H1 (cell line): ENCODE measurements around the gene CNST. TPM values are rescaled to one million over a fixed set of nuclear protein-coding genes. Genes with fewer than 3 reads are reported as not detected.

Experiments used
- CTCF ChIA-PET: fragments of 300-600 bp; sonication (Branson Sonifier 250); formaldehyde crosslinking; loops from one replicate; lab custom pipeline; 2021; ENCODE audit not compliant: partially characterized antibody; lab: Charles Lee
- POLR2A ChIA-PET: fragments of 300-600 bp; sonication (Branson Sonifier 250); formaldehyde crosslinking; loops from one replicate; lab custom pipeline; 2021; ENCODE audit warnings: inconsistent platforms; ENCODE audit not compliant: partially characterized antibody; lab: Charles Lee
- DNase-seq, 2 experiments: peaks; one replicate each; pipeline versions ENCODE4 v3.0.0 to v3.0.0-alpha.2; 2010 to 2022; ENCODE audit warnings: low spot score in 2 of 2, low read depth in 1 of 2, mixed read lengths in 1 of 2
- FAIRE-seq: peaks from 2 replicates; lab custom pipeline; 2011; peaks lifted over from hg19 to GRCh38; lab: Jason Lieb, UNC
- H2AFZ ChIP-seq: 2 replicates; pipeline ENCODE4 v1.8.1; 2012; ENCODE audit warnings: low read length, inconsistent platforms
- H2AK5ac ChIP-seq: 2 replicates; pipeline ENCODE4 v1.6.1; 2013; ENCODE audit warnings: low read depth, low read length
- H2BK120ac ChIP-seq: replicated peaks from 2 replicates; pipeline ENCODE3; 2013; ENCODE audit warnings: low read depth, low read length, inconsistent platforms
- H2BK12ac ChIP-seq: 2 replicates; pipeline ENCODE4 v1.6.1; 2013; ENCODE audit warnings: low read depth, low read length
- H2BK15ac ChIP-seq: 2 replicates; pipeline ENCODE4 v1.6.1; 2013; ENCODE audit warnings: low read length
- H2BK20ac ChIP-seq: 2 replicates; pipeline ENCODE4 v1.6.1; 2013; ENCODE audit warnings: low read length
- H2BK5ac ChIP-seq: 2 replicates; pipeline ENCODE4 v1.6.1; 2013; ENCODE audit warnings: low read depth, low read length
- H3K14ac ChIP-seq: 2 replicates; pipeline ENCODE4 v1.6.1; 2013; ENCODE audit warnings: inconsistent platforms; ENCODE audit not compliant: insufficient read length
- H3K18ac ChIP-seq: 2 replicates; pipeline ENCODE4 v1.6.1; 2013; ENCODE audit warnings: low read length; ENCODE audit errors: extremely low read depth
- H3K23ac ChIP-seq: 2 replicates; pipeline ENCODE4 v1.6.1; 2013; ENCODE audit warnings: inconsistent platforms; ENCODE audit not compliant: insufficient read length
- H3K23me2 ChIP-seq: 2 replicates; pipeline ENCODE4 v1.6.1; 2013; ENCODE audit warnings: low read depth, low read length
- H3K27ac ChIP-seq: 2 replicates; pipeline ENCODE4 v1.6.1; 2011; ENCODE audit warnings: low read depth, low read length, inconsistent platforms
- H3K27me3 ChIP-seq, 4 experiments: replicated peaks in 1 of 4; 1 replicate in 1 of 4; 2 replicates in 3 of 4; pipeline versions ENCODE4 v1.6.1 to v1.8.1; 2011 to 2013; ENCODE audit warnings: low read length in 3 of 4, mild to moderate bottlenecking in 3 of 4, inconsistent platforms in 2 of 4, mixed read lengths in 2 of 4, moderate library complexity in 1 of 4; ENCODE audit not compliant: control insufficient read depth in 3 of 4, insufficient read depth in 3 of 4; ENCODE audit errors: extremely low read depth in 1 of 4
- H3K36me3 ChIP-seq, 4 experiments: 2 replicates each; pipeline versions ENCODE4 v1.6.1 to v1.8.1; 2011 to 2013; ENCODE audit warnings: mild to moderate bottlenecking in 4 of 4, low read length in 3 of 4, moderate library complexity in 2 of 4, control low read depth in 1 of 4, inconsistent platforms in 1 of 4; ENCODE audit not compliant: insufficient read depth in 4 of 4, control insufficient read depth in 2 of 4
- H3K4ac ChIP-seq: replicated peaks from 2 replicates; pipeline ENCODE3; 2013; ENCODE audit warnings: low read length, low read depth, mixed read lengths, inconsistent platforms; ENCODE audit not compliant: insufficient read length
- H3K4me1 ChIP-seq, 4 experiments: replicated peaks in 1 of 4; 1 replicate in 1 of 4; 2 replicates in 3 of 4; pipeline versions ENCODE4 v1.6.1 to v1.8.1; 2011 to 2013; ENCODE audit warnings: low read length in 3 of 4, inconsistent platforms in 2 of 4, mixed read lengths in 1 of 4; ENCODE audit not compliant: insufficient read depth in 4 of 4, control insufficient read depth in 3 of 4
- H3K4me2 ChIP-seq, 2 experiments: 2 replicates each; pipeline versions ENCODE4 v1.6.1 to v1.8.1; 2011 to 2013; ENCODE audit warnings: low read depth in 2 of 2, low read length in 2 of 2, control low read depth in 1 of 2, inconsistent platforms in 1 of 2, mild to moderate bottlenecking in 1 of 2; ENCODE audit not compliant: insufficient read depth in 1 of 2
- H3K4me3 ChIP-seq, 4 experiments: fragments of 200-600, 300-600 bp in 1 of 4; sonication (generic), shearing (Covaris generic), sonication (Bioruptor Twin) in 1 of 4; 2 replicates each; pipeline versions ENCODE4 v1.5.1 to v1.8.1; 2011 to 2016; ENCODE audit warnings: low read length in 4 of 4, low read depth in 3 of 4, control low read depth in 2 of 4, inconsistent platforms in 2 of 4, mild to moderate bottlenecking in 2 of 4, mixed read lengths in 1 of 4, moderate library complexity in 1 of 4; ENCODE audit not compliant: insufficient read depth in 2 of 4; ENCODE audit errors: extremely low read depth in 1 of 4
- H3K56ac ChIP-seq: replicated peaks from 2 replicates; pipeline ENCODE3; 2013; ENCODE audit warnings: low read depth, mild to moderate bottlenecking, mixed read lengths, low read length, inconsistent platforms; ENCODE audit not compliant: insufficient read length
- H3K79me1 ChIP-seq: 2 replicates; pipeline ENCODE4 v1.6.1; 2013; ENCODE audit warnings: low read depth, low read length, control low read depth
- H3K79me2 ChIP-seq, 2 experiments: 2 replicates each; pipeline versions ENCODE4 v1.6.1 to v1.8.1; 2012 to 2013; ENCODE audit warnings: low read length in 2 of 2, mild to moderate bottlenecking in 2 of 2, inconsistent platforms in 1 of 2; ENCODE audit not compliant: insufficient read depth in 2 of 2, control insufficient read depth in 1 of 2
- H3K9ac ChIP-seq, 4 experiments: replicated peaks in 1 of 4; 1 replicate in 1 of 4; 2 replicates in 3 of 4; pipeline versions ENCODE4 v1.6.1 to v1.8.1; 2011 to 2013; ENCODE audit warnings: low read depth in 3 of 4, low read length in 3 of 4, control low read depth in 2 of 4, mild to moderate bottlenecking in 2 of 4, moderate library complexity in 2 of 4, inconsistent platforms in 1 of 4; ENCODE audit errors: extremely low read depth in 1 of 4
- H3K9me3 ChIP-seq, 2 experiments: 2 replicates each; pipeline versions ENCODE4 v1.6.1 to v1.8.1; 2012 to 2013; ENCODE audit warnings: mild to moderate bottlenecking in 2 of 2, moderate library complexity in 2 of 2, control low read depth in 1 of 2, inconsistent platforms in 1 of 2, low read depth in 1 of 2, low read length in 1 of 2, mixed read lengths in 1 of 2; ENCODE audit not compliant: insufficient read depth in 2 of 2
- H4K20me1 ChIP-seq, 2 experiments: replicated peaks in 1 of 2; 2 replicates each; pipeline versions ENCODE3 to v1.8.1; 2011 to 2013; ENCODE audit warnings: inconsistent platforms in 2 of 2, low read length in 2 of 2, mild to moderate bottlenecking in 1 of 2; ENCODE audit not compliant: insufficient read depth in 2 of 2, control insufficient read depth in 1 of 2
- H4K5ac ChIP-seq: 2 replicates; pipeline ENCODE4 v1.6.1; 2013; ENCODE audit warnings: low read length, low read depth, mixed read lengths, inconsistent platforms; ENCODE audit not compliant: insufficient read length
- H4K8ac ChIP-seq: 2 replicates; pipeline ENCODE4 v1.8.0; 2013; ENCODE audit warnings: mild to moderate bottlenecking, moderate library complexity, low read length, inconsistent platforms; ENCODE audit not compliant: insufficient read depth; ENCODE audit errors: extremely low read depth
- H4K91ac ChIP-seq: replicated peaks from 2 replicates; pipeline ENCODE3; 2013; ENCODE audit warnings: low read length, mixed read lengths, inconsistent platforms; ENCODE audit not compliant: insufficient read length
- CBX8 ChIP-seq: fragments of 300-800, 300-1000 bp; sonication (generic); IDR thresholded peaks from 2 replicates; pipeline ENCODE4 v1.7.1; 2016; ENCODE audit warnings: low read depth, low read length, borderline replicate concordance
- EGR1 ChIP-seq: IDR thresholded peaks from 2 replicates; pipeline ENCODE4 v1.6.1; 2011; ENCODE audit warnings: low read depth, low read length, borderline replicate concordance
- EP300 ChIP-seq, 2 experiments: IDR thresholded peaks; 1 replicate in 1 of 2; 2 replicates in 1 of 2; pipeline ENCODE4 v1.6.1; 2011 to 2012; ENCODE audit warnings: low read depth in 2 of 2, low read length in 2 of 2, mild to moderate bottlenecking in 2 of 2, borderline replicate concordance in 1 of 2, inconsistent platforms in 1 of 2, moderate library complexity in 1 of 2
- GABPA ChIP-seq: IDR thresholded peaks from 2 replicates; pipeline ENCODE4 v1.6.1; 2011; ENCODE audit warnings: mild to moderate bottlenecking, low read length, moderate library complexity, borderline replicate concordance; ENCODE audit not compliant: insufficient read depth
- HDAC2 ChIP-seq, 2 experiments: fragments of 300-600 bp in 1 of 2; sonication (generic) in 1 of 2; IDR thresholded peaks; 2 replicates each; pipeline ENCODE4 v1.6.1; 2011 to 2012; ENCODE audit warnings: low read depth in 2 of 2, low read length in 2 of 2, mild to moderate bottlenecking in 2 of 2, moderate library complexity in 2 of 2, borderline replicate concordance in 1 of 2, inconsistent platforms in 1 of 2
- KDM4A ChIP-seq: IDR thresholded peaks from one replicate; pipeline ENCODE4 v1.7.1; 2012; ENCODE audit warnings: low read depth, mild to moderate bottlenecking, moderate library complexity, low read length, inconsistent platforms; ENCODE audit not compliant: severe bottlenecking
- NANOG ChIP-seq: IDR thresholded peaks from 2 replicates; pipeline ENCODE4 v1.6.1; 2011; ENCODE audit warnings: low read length, low read depth, mild to moderate bottlenecking, inconsistent platforms; ENCODE audit not compliant: insufficient read depth, poor library complexity, severe bottlenecking
- POLR2A ChIP-seq, 2 experiments: IDR thresholded peaks; 1 replicate in 1 of 2; 2 replicates in 1 of 2; pipeline ENCODE4 v1.6.1; 2011; ENCODE audit warnings: low read depth in 2 of 2, low read length in 2 of 2, mild to moderate bottlenecking in 2 of 2; ENCODE audit errors: control extremely low read depth in 1 of 2
- POU5F1 ChIP-seq: IDR thresholded peaks from 2 replicates; pipeline ENCODE4 v1.6.1; 2011; ENCODE audit warnings: low read depth, mild to moderate bottlenecking, low read length, moderate library complexity
- SIX5 ChIP-seq: IDR thresholded peaks from 2 replicates; pipeline ENCODE4 v1.6.1; 2011; ENCODE audit warnings: mild to moderate bottlenecking, low read depth, low read length
- WGBS, 2 experiments: shearing (Covaris generic) in 1 of 2; methylation state at CpG; one replicate each; pipeline versions ENCODE4 v1.1.6 to v1.1.7; 2013 to 2015; ENCODE audit warnings: low lambda C conversion rate in 2 of 2, mixed read lengths in 2 of 2, inconsistent platforms in 1 of 2, low coverage in 1 of 2, missing lambda C conversion rate in 1 of 2; ENCODE audit not compliant: insufficient replicate concordance in 2 of 2, insufficient coverage in 1 of 2, insufficient read length in 1 of 2; ENCODE audit errors: extremely low coverage in 1 of 2, missing lambda C conversion rate in 1 of 2; 5-methylcytosine and 5-hydroxymethylcytosine counted together
- polyA plus RNA-seq, 7 experiments: library from polyadenylated mRNA; depleted of rRNA in 3 of 7; stranded (reverse) in 5 of 7; unstranded in 2 of 7; fragments of >200 nt in 5 of 7; fragments of 200-250 nt in 2 of 7; gene quantifications; 1 replicate in 5 of 7; 2 replicates in 1 of 7; 4 replicates in 1 of 7; pipeline versions ENCODE4 v1.2.1 to v1.2.3, GENCODE V29; 2011 to 2013; ENCODE audit warnings: missing spikeins in 2 of 7, mixed read lengths in 2 of 7
- total RNA-seq: library from RNA; stranded (reverse); fragmentation: NEBNext Ultra II Directional; extraction: Animal tissue kit (Norgen Biotek cat#: 25700); gene quantifications from 2 replicates; pipeline ENCODE4 v1.2.1, GENCODE V29; 2021

The CNST gene
- total and polyA plus RNA-seq, 2 of the 8 experiments (the other 6 are each of a cell fraction or from before 2014, with no cell fraction given): 5.3 to 21.3 TPM

GRCh38 chr1:246527402-246528088 is 38.7 kb upstream of the CNST start:
- TF ChIP-seq EGR1 (no peak), HDAC2 (IDR thresholded peaks at IDR 0.05; ENCODE audit: borderline replicate concordance in 1 of 2, low read depth in 2 of 2, low read length in 2 of 2) (no peak), GABPA (no peak), NANOG (no peak), POU5F1 (no peak), SIX5 (no peak), POLR2A (IDR thresholded peaks at IDR 0.05; ENCODE audit: control extremely low read depth in 1 of 2, low read depth in 2 of 2, low read length in 2 of 2) (no peak), KDM4A (no peak), CBX8 (no peak), EP300 (IDR thresholded peaks at IDR 0.05; ENCODE audit: borderline replicate concordance in 1 of 2, low read depth in 2 of 2, low read length in 2 of 2) (no peak)
- H2BK12ac ChIP-seq: no peak overlapping the region
- no peak overlapping the region for H3K56ac ChIP-seq
- no peak overlapping the region for H2BK20ac ChIP-seq
- H3K79me1 ChIP-seq: no peaks in the 10 kb centered on the region
- H3K36me3 ChIP-seq: no peaks in the 10 kb centered on the region
- H3K9me3 ChIP-seq: peaks cover 9 to 10% of the 10 kb centered on the region in 2 experiments
- H3K14ac ChIP-seq: no peak overlapping the region
- no peak for FAIRE-seq
- POLR2A ChIA-PET: interaction anchor here (0.9 kb wide), 1 partner anchor 8 kb away, joined by 4 read pairs; no protein-coding TSS in a partner anchor
- H2BK120ac ChIP-seq: no peak overlapping the region
- H3K23ac ChIP-seq: no peak overlapping the region
- H4K91ac ChIP-seq: no peak overlapping the region
- H3K9ac ChIP-seq: no peak overlapping the region
- no peak overlapping the region for H4K5ac ChIP-seq
- no peaks in the 10 kb centered on the region for H4K20me1 ChIP-seq
- no peaks in the 10 kb centered on the region for H3K4me1 ChIP-seq
- H3K27ac ChIP-seq: no peak overlapping the region
- no peak overlapping the region for H2AFZ ChIP-seq
- H3K4me3 ChIP-seq: no peak overlapping the region
- CTCF ChIA-PET: interaction anchor here (1.1 kb wide), 1 partner anchor 35 kb away, joined by 3 read pairs; no protein-coding TSS in a partner anchor
- H3K79me2 ChIP-seq: no peaks in the 10 kb centered on the region
- no peak overlapping the region for H2BK5ac ChIP-seq
- H3K27me3 ChIP-seq: no peaks in the 10 kb centered on the region
- no peak overlapping the region for H3K4ac ChIP-seq
- H4K8ac ChIP-seq: no peak overlapping the region
- H3K23me2 ChIP-seq: no peaks in the 10 kb centered on the region
- no peak overlapping the region for H2AK5ac ChIP-seq
- 77% methylated on average over 5 of the region's 5 CpGs; no CpG with 5 or more reads in 1 of the 2 experiments for WGBS, 2 experiments
- no peak overlapping the region for H3K4me2 ChIP-seq
- no peak overlapping the region for H2BK15ac ChIP-seq
- no peak overlapping the region for H3K18ac ChIP-seq
- no peak for DNase-seq
